Measurements from ENCODE around the gene SUPT5H. TPM values are rescaled to one million over a fixed set of nuclear protein-coding genes. Genes with fewer than 3 reads are reported as not detected.

The SUPT5H gene
- total RNA-seq, 1 experiment from 2014 or later: 122 TPM

- H3K4me1 Mint-ChIP-seq (ENCODE audit: insufficient read depth, unreplicated experiment): peaks cover 4% of the 10 kb centered on the region
- TF ChIP-seq, protein P1, sequence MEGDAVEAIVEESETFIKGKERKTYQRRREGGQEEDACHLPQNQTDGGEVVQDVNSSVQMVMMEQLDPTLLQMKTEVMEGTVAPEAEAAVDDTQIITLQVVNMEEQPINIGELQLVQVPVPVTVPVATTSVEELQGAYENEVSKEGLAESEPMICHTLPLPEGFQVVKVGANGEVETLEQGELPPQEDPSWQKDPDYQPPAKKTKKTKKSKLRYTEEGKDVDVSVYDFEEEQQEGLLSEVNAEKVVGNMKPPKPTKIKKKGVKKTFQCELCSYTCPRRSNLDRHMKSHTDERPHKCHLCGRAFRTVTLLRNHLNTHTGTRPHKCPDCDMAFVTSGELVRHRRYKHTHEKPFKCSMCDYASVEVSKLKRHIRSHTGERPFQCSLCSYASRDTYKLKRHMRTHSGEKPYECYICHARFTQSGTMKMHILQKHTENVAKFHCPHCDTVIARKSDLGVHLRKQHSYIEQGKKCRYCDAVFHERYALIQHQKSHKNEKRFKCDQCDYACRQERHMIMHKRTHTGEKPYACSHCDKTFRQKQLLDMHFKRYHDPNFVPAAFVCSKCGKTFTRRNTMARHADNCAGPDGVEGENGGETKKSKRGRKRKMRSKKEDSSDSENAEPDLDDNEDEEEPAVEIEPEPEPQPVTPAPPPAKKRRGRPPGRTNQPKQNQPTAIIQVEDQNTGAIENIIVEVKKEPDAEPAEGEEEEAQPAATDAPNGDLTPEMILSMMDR (IDR thresholded peaks at IDR 0.05; ENCODE audit: unreplicated experiment): no peak
- intact Hi-C loops (cut with micrococcal nuclease): no loop called here
- peaks cover 20% of the 10 kb centered on the region for H3K27me3 Mint-ChIP-seq (ENCODE audit: insufficient read depth, unreplicated experiment)
- no TSS peak for BruUV-seq (replicated peaks)
- no peaks in the 10 kb centered on the region for H3K36me3 Mint-ChIP-seq (ENCODE audit: insufficient read depth, unreplicated experiment)
- ChIA-PET POLR2A (no interaction called here), CTCF (interaction anchor here (0.9 to 1.2 kb wide), 3 partner anchors 12 to 25 kb away, joined by 3 to 7 read pairs (median 3); partner anchors contain the start of gene EID2B)
- H3K9me3 Mint-ChIP-seq (ENCODE audit: unreplicated experiment): no peaks in the 10 kb centered on the region
- H3K27ac Mint-ChIP-seq (ENCODE audit: low read depth, unreplicated experiment): no peak overlapping the region
- no peak for DNase-seq (ENCODE audit: unreplicated experiment)
- no peak overlapping the region for H3K4me3 Mint-ChIP-seq (ENCODE audit: unreplicated experiment)
These were observed 75.4 kb downstream of the SUPT5H start for GRCh38 chr19:39520541-39521484.

GRCh38 chr19:39524495-39524894 is 79.1 kb downstream of the SUPT5H start:
- intact Hi-C loops (cut with micrococcal nuclease): no loop called here
- Mint-ChIP-seq H3K9me3 (ENCODE audit: unreplicated experiment) (no peaks in the 10 kb centered on the region), H3K36me3 (ENCODE audit: insufficient read depth, unreplicated experiment) (peaks cover 23% of the 10 kb centered on the region), H3K27ac (ENCODE audit: low read depth, unreplicated experiment) (no peak overlapping the region), H3K4me3 (ENCODE audit: unreplicated experiment) (no peak overlapping the region), H3K27me3 (ENCODE audit: insufficient read depth, unreplicated experiment) (no peaks in the 10 kb centered on the region), H3K4me1 (ENCODE audit: insufficient read depth, unreplicated experiment) (no peaks in the 10 kb centered on the region)
- DNase-seq (ENCODE audit: unreplicated experiment): no peak
- ChIA-PET CTCF (interaction anchor here (2.1 to 3.3 kb wide), 2 partner anchors 9 to 50 kb away, joined by 11 to 18 read pairs; partner anchors contain the start of gene EID2B), POLR2A (no interaction called here)
- TF ChIP-seq, protein P1 (IDR thresholded peaks at IDR 0.05; ENCODE audit: unreplicated experiment): no peak
- no TSS peak for BruUV-seq (replicated peaks)

DNA sequence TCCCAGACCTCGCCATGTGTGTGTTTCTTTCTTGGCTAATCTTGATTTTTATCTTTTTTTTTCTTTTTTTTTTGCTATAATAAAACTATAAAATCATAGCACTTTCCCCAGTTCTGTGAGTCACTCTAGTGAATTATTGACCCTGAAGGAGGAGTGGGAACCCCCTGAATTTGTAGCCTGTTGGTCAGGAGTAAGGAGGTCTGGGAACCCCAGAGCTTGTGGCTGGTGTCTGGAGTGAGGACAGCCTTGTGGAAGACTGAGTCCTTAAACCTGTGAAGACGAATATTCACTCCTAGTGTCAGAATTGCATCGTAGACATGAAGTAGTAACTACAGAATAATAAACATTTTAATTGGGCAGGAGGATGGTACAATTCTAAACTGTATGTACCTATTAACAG is 79.8 kb downstream of the SUPT5H start:
- Mint-ChIP-seq H3K4me1 (ENCODE audit: insufficient read depth, unreplicated experiment) (no peaks in the 10 kb centered on the region), H3K4me3 (ENCODE audit: unreplicated experiment) (no peak overlapping the region), H3K27me3 (ENCODE audit: insufficient read depth, unreplicated experiment) (no peaks in the 10 kb centered on the region), H3K27ac (ENCODE audit: low read depth, unreplicated experiment) (no peak overlapping the region), H3K9me3 (ENCODE audit: unreplicated experiment) (no peaks in the 10 kb centered on the region), H3K36me3 (ENCODE audit: insufficient read depth, unreplicated experiment) (peaks cover 24% of the 10 kb centered on the region)
- TF ChIP-seq, protein P1 (IDR thresholded peaks at IDR 0.05; ENCODE audit: unreplicated experiment): no peak
- no TSS peak for BruUV-seq (replicated peaks)
- DNase-seq (ENCODE audit: unreplicated experiment): no peak
- CTCF ChIA-PET: interaction anchor here (0.7 to 3.3 kb wide), 3 partner anchors 8 to 320 kb away, joined by 5 to 18 read pairs (median 11); partner anchors contain the start of gene EID2B
- intact Hi-C loops (cut with micrococcal nuclease): no loop called here
- POLR2A ChIA-PET: interaction anchor here (1.1 kb wide), 1 partner anchor 134 kb away, joined by 3 read pairs; the partner anchor contains the start of gene MED29

Small RNAs within 50 kb of the gene (microRNA-seq; reads per million reads assigned to microRNA genes)
- gene MIR4530: not detected

Other genes with a start within 250 kb of the SUPT5H start
- not detected in 2 replicates for gene NCCRP1, start 248.6 kb upstream of the SUPT5H start, total RNA-seq (2022)
- gene SYCN, start 241.3 kb upstream of the SUPT5H start, total RNA-seq (2022): not detected in 2 replicates
- not detected in 2 replicates for gene IFNL3, start 200.6 kb upstream of the SUPT5H start, total RNA-seq (2022)
- gene IFNL4, start 196.7 kb upstream of the SUPT5H start, total RNA-seq (2022): not detected in 2 replicates
- not detected in 2 replicates for gene IFNL2, start 177.2 kb upstream of the SUPT5H start, total RNA-seq (2022)
- gene IFNL1, start 149.2 kb upstream of the SUPT5H start, total RNA-seq (2022): not detected in 2 replicates
- gene LRFN1, start 124.7 kb upstream of the SUPT5H start, total RNA-seq (2022): 0.16 TPM in 1 of 2 replicates, not detected in the other
- gene GMFG, start 109.5 kb upstream of the SUPT5H start, total RNA-seq (2022): not detected in 2 replicates
- gene SAMD4B, start 103.2 kb upstream of the SUPT5H start, total RNA-seq (2022): 65.4 and 94.2 TPM in 2 replicates
- gene PAF1, start 54.5 kb upstream of the SUPT5H start, total RNA-seq (2022): 47.0 and 48.5 TPM in 2 replicates
- gene MED29, start 54.2 kb upstream of the SUPT5H start, total RNA-seq (2022): 24.3 and 31.7 TPM in 2 replicates
- 83.7 and 98.4 TPM in 2 replicates for gene ZFP36, start 38.7 kb upstream of the SUPT5H start, total RNA-seq (2022)
- 19.2 and 19.6 TPM in 2 replicates for gene PLEKHG2, start 32.9 kb upstream of the SUPT5H start, total RNA-seq (2022)
- 2,837 and 2,909 TPM in 2 replicates for gene RPS16, start 9.6 kb upstream of the SUPT5H start, total RNA-seq (2022)
- 71.2 and 94.2 TPM in 2 replicates for gene TIMM50, start 35.3 kb downstream of the SUPT5H start, total RNA-seq (2022)
- gene DLL3, start 53.4 kb downstream of the SUPT5H start, total RNA-seq (2022): 0.56 and 0.68 TPM in 2 replicates
- gene SELENOV, start 69.6 kb downstream of the SUPT5H start, total RNA-seq (2022): not detected in 2 replicates
- gene EID2B, start 87.3 kb downstream of the SUPT5H start, total RNA-seq (2022): 2.0 and 3.3 TPM in 2 replicates
- 8.5 and 10.4 TPM in 2 replicates for gene EID2, start 94.6 kb downstream of the SUPT5H start, total RNA-seq (2022)
- gene LGALS13, start 156.9 kb downstream of the SUPT5H start, total RNA-seq (2022): not detected in 2 replicates
- not detected in 2 replicates for gene LGALS16, start 210.3 kb downstream of the SUPT5H start, total RNA-seq (2022)